Colonic mucosa (tissue), 4 donors: Measurements from ENCODE around the gene MPP7. TPM values are rescaled to one million over a fixed set of nuclear protein-coding genes. Genes with fewer than 3 reads are reported as not detected.
"Not testable (repeated sequence)": the region's sequence is repeated elsewhere in the genome, so short reads cannot be mapped to it uniquely, and the experiment has no call there.

Experiments
- DNase-seq: peaks from one replicate; pipeline ENCODE4 v3.0.0-alpha.2; 2020
- H3K27ac ChIP-seq: fragments of 200-600 bp; one replicate; pipeline ENCODE4 v1.8.0; 2021
- H3K27me3 ChIP-seq: fragments of 200-600 bp; one replicate; pipeline ENCODE4 v1.8.0; 2021
- H3K36me3 ChIP-seq: fragments of 200-600 bp; one replicate; pipeline ENCODE4 v1.8.0; 2021
- H3K4me1 ChIP-seq: fragments of 200-600 bp; one replicate; pipeline ENCODE4 v1.8.0; 2021; ENCODE audit warnings: mild to moderate bottlenecking
- H3K4me3 ChIP-seq: fragments of 200-600 bp; one replicate; pipeline ENCODE4 v1.8.0; 2021
- H3K9ac ChIP-seq, 2 donors: one replicate each; pipeline ENCODE4 v1.7.0; 2013; ENCODE audit warnings: control low read depth in 2 of 2, low read depth in 2 of 2, low read length in 2 of 2
- H3K9me3 ChIP-seq: fragments of 200-600 bp; one replicate; pipeline ENCODE4 v1.8.0; 2021
- CTCF ChIP-seq: fragments of 200-600 bp; IDR thresholded peaks from one replicate; pipeline ENCODE4 v1.8.0; 2022; ENCODE audit warnings: antibody characterized with exemption, mild to moderate bottlenecking
- intact Hi-C: fragments of 100-400 bp; cut with DNase I; formaldehyde crosslinking; loops from one replicate; pipeline ENCODE4 v1.14.1; 2022
- total RNA-seq, 2 donors: library from RNA; stranded (reverse); fragmentation: NEBNext Ultra II Directional in 1 of 2; extraction: Animal tissue kit (Norgen Biotek cat#: 25700) in 1 of 2; gene quantifications; one replicate each; pipeline ENCODE4 v1.2.1, GENCODE V29; 2021
- donor health status: healthy.
- donor health status: DM: no; HTN: no; CAD: no.
- donor health status: DM: no; HTN: no; CAD: no.

Gene MPP7
- total RNA-seq, 2 donors from 2014 or later: 25.7 to 30.8 TPM

- Histone ChIP-seq H3K4me1 (no peaks in the 10 kb centered on the region), H3K9me3 (no peaks in the 10 kb centered on the region), H3K9ac (no peak overlapping the region), H3K4me3 (no peak overlapping the region), H3K36me3 (no peaks in the 10 kb centered on the region), H3K27ac (peak overlapping the region; percentile 28), H3K27me3 (no peaks in the 10 kb centered on the region)
- TF ChIP-seq CTCF: no peak
- no peak for DNase-seq
- intact Hi-C loops: no loop called here
Observed at GRCh38 chr10:28326516-28327490, 23.9 kb upstream of the MPP7 start.

GRCh38 chr10:28320799-28321198, 17.9 kb upstream of the MPP7 start:
- Histone ChIP-seq H3K27ac (no peak overlapping the region), H3K36me3 (no peaks in the 10 kb centered on the region), H3K9me3 (no peaks in the 10 kb centered on the region), H3K4me3 (no peak overlapping the region), H3K4me1 (no peaks in the 10 kb centered on the region), H3K27me3 (no peaks in the 10 kb centered on the region), H3K9ac (no peak overlapping the region)
- intact Hi-C loops: no loop called here
- TF ChIP-seq CTCF: no peak
- no peak for DNase-seq

- Histone ChIP-seq H3K9ac (no peak overlapping the region), H3K4me3 (no peak overlapping the region), H3K27ac (no peak overlapping the region), H3K36me3 (no peaks in the 10 kb centered on the region), H3K4me1 (no peaks in the 10 kb centered on the region), H3K9me3 (no peaks in the 10 kb centered on the region), H3K27me3 (no peaks in the 10 kb centered on the region)
- intact Hi-C loops: no loop called here
- TF ChIP-seq CTCF: no peak
- DNase-seq: no peak
Observed at GRCh38 chr10:28320090-28320489, 17.2 kb upstream of the MPP7 start.

GRCh38 chr10:28319061-28319460, 16.2 kb upstream of the MPP7 start:
- H3K27me3 ChIP-seq, H3K9ac ChIP-seq, H3K27ac ChIP-seq, H3K36me3 ChIP-seq, H3K4me3 ChIP-seq, H3K4me1 ChIP-seq, intact Hi-C loops, DNase-seq, H3K9me3 ChIP-seq: not testable (repeated sequence)

- Histone ChIP-seq H3K9ac (no peak overlapping the region), H3K27me3 (no peaks in the 10 kb centered on the region), H3K36me3 (no peaks in the 10 kb centered on the region), H3K4me1 (no peaks in the 10 kb centered on the region), H3K9me3 (no peaks in the 10 kb centered on the region), H3K27ac (no peak overlapping the region), H3K4me3 (no peak overlapping the region)
- intact Hi-C loops: no loop called here
- no peak for DNase-seq
- no peak for TF ChIP-seq CTCF
Observed at GRCh38 chr10:28318626-28319025, 15.8 kb upstream of the MPP7 start.

GRCh38 chr10:28317760-28318159, 14.9 kb upstream of the MPP7 start:
- Histone ChIP-seq H3K27me3 (no peaks in the 10 kb centered on the region), H3K9ac (no peak overlapping the region), H3K4me1 (no peaks in the 10 kb centered on the region), H3K9me3 (no peaks in the 10 kb centered on the region), H3K27ac (no peak overlapping the region), H3K4me3 (no peak overlapping the region), H3K36me3 (no peaks in the 10 kb centered on the region)
- TF ChIP-seq CTCF: no peak
- intact Hi-C loops: no loop called here
- DNase-seq: no peak
